HEK293T (cell line): ENCODE data around the gene SLC36A3.

ENCODE experiments used
- CTCF ChIA-PET: fragments of 350-600 bp; formaldehyde crosslinking; extraction: SDS; loops from one replicate; lab custom pipeline; 2021; ENCODE audit warnings: antibody characterized with exemption, inconsistent platforms; lab: Yijun Ruan, JAX
- POLR2A ChIA-PET: fragments of 350-600 bp; formaldehyde crosslinking; extraction: SDS; loops from one replicate; lab custom pipeline; 2020; ENCODE audit warnings: antibody characterized with exemption, inconsistent platforms; lab: Yijun Ruan, JAX
- DNase-seq: peaks from one replicate; pipeline ENCODE4 v3.0.0; 2012; ENCODE audit warnings: mixed read lengths; ENCODE audit errors: extremely low spot score
- ARNT ChIP-seq: fragments of 450-650 bp; IDR thresholded peaks from 2 replicates; pipeline ENCODE4 v1.6.1; 2017; ENCODE audit warnings: mild to moderate bottlenecking
- BHLHE40 ChIP-seq: fragments of 450-650 bp; IDR thresholded peaks from 2 replicates; pipeline ENCODE4 v1.6.1; 2016; ENCODE audit warnings: mild to moderate bottlenecking, moderate library complexity, borderline replicate concordance
- CTBP1 ChIP-seq: fragments of 450-650 bp; IDR thresholded peaks from 2 replicates; pipeline ENCODE4 v1.6.1; 2016; ENCODE audit warnings: borderline replicate concordance
- ELF4 ChIP-seq: fragments of 450-650 bp; IDR thresholded peaks from 2 replicates; pipeline ENCODE4 v1.6.1; 2017; ENCODE audit warnings: antibody characterized with exemption
- FOXA1 ChIP-seq: fragments of 450-650 bp; IDR thresholded peaks from 2 replicates; pipeline ENCODE4 v1.6.1; 2016; ENCODE audit warnings: mild to moderate bottlenecking
- FOXK2 ChIP-seq: fragments of 450-650 bp; IDR thresholded peaks from 2 replicates; pipeline ENCODE4 v1.6.1; 2016; ENCODE audit warnings: mild to moderate bottlenecking
- FOXM1 ChIP-seq: fragments of 450-650 bp; IDR thresholded peaks from 2 replicates; pipeline ENCODE4 v1.6.1; 2017; ENCODE audit warnings: mild to moderate bottlenecking, borderline replicate concordance
- HDGF ChIP-seq: fragments of 450-650 bp; IDR thresholded peaks from 2 replicates; pipeline ENCODE4 v1.6.1; 2017; ENCODE audit warnings: antibody characterized with exemption, borderline replicate concordance
- L3MBTL2 ChIP-seq: fragments of 450-650 bp; conservative IDR thresholded peaks from 2 replicates; pipeline ENCODE4 v1.6.1; 2016; ENCODE audit warnings: mild to moderate bottlenecking
- LEF1 ChIP-seq: fragments of 450-650 bp; IDR thresholded peaks from 2 replicates; pipeline ENCODE4 v1.6.1; 2017; ENCODE audit warnings: mild to moderate bottlenecking, borderline replicate concordance
- NFRKB ChIP-seq: fragments of 450-650 bp; IDR thresholded peaks from 2 replicates; pipeline ENCODE4 v1.6.1; 2016; ENCODE audit warnings: mild to moderate bottlenecking, moderate library complexity
- SP1 ChIP-seq: fragments of 450-650 bp; IDR thresholded peaks from 2 replicates; pipeline ENCODE4 v1.6.1; 2017
- SUZ12 ChIP-seq: fragments of 450-650 bp; IDR thresholded peaks from 2 replicates; pipeline ENCODE4 v1.6.1; 2016; ENCODE audit warnings: mild to moderate bottlenecking
- TARDBP ChIP-seq: fragments of 450-650 bp; IDR thresholded peaks from 2 replicates; pipeline ENCODE4 v1.6.1; 2016
- ZNF384 ChIP-seq: fragments of 450-650 bp; IDR thresholded peaks from 2 replicates; pipeline ENCODE4 v1.6.1; 2016
- TF ChIP-seq, protein P1 (sequence below): fragments of 450-650 bp; IDR thresholded peaks from 2 replicates; pipeline ENCODE4 v1.6.1; 2016

SLC36A3 gene

DNA sequence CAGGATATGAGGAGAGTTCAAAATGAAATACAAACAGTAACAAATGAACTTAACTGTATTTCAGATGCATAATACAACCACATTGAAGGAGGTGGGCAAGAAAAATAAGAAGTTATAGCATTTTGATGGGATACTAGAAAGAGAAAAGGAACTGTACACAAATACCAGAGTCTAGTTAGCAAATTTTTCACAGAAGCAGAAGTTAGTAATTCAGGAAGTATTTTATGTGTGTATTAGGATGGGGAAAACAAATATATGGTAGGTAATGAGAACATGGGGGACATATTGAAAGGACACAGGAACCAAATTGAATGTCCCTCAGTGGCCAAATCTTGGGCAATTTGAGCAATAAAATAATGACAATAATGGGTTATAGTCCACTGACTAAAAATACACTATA is 32.2 kb downstream of the SLC36A3 start:
- DNase-seq = no peak
- POLR2A ChIA-PET = no interaction called here
- CTCF ChIA-PET = no interaction called here
- TF ChIP-seq, protein P1, sequence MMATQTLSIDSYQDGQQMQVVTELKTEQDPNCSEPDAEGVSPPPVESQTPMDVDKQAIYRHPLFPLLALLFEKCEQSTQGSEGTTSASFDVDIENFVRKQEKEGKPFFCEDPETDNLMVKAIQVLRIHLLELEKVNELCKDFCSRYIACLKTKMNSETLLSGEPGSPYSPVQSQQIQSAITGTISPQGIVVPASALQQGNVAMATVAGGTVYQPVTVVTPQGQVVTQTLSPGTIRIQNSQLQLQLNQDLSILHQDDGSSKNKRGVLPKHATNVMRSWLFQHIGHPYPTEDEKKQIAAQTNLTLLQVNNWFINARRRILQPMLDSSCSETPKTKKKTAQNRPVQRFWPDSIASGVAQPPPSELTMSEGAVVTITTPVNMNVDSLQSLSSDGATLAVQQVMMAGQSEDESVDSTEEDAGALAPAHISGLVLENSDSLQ = no peak

GRCh38 chr5:151270599-151270998 is 33.0 kb downstream of the SLC36A3 start:
- ChIA-PET CTCF (no interaction called here), POLR2A (no interaction called here)
- DNase-seq = no peak
- TF ChIP-seq FOXM1 (no peak), ZNF384 (no peak), LEF1 (no peak), NFRKB (no peak), ARNT (no peak), SUZ12 (no peak), FOXA1 (no peak), FOXK2 (no peak), HDGF (no peak), BHLHE40 (no peak), CTBP1 (no peak), ELF4 (no peak), TARDBP (no peak), SP1 (no peak), L3MBTL2 (no peak)
- TF ChIP-seq, protein P1 = no peak

GRCh38 chr5:151267491-151268260 is 35.9 kb downstream of the SLC36A3 start:
- TF ChIP-seq SUZ12 (no peak), L3MBTL2 (no peak), BHLHE40 (no peak), CTBP1 (no peak), HDGF (no peak), ARNT (no peak), FOXK2 (no peak), TARDBP (no peak), FOXM1 (no peak), LEF1 (no peak), NFRKB (no peak), ELF4 (no peak), FOXA1 (no peak), ZNF384 (no peak)
- TF ChIP-seq, protein P1 = no peak
- CTCF ChIA-PET = no interaction called here
- POLR2A ChIA-PET = no interaction called here
- no peak for DNase-seq

- TF ChIP-seq SP1 = no peak
- TF ChIP-seq SUZ12 = no peak
- TF ChIP-seq ARNT = no peak
- TF ChIP-seq FOXK2 = no peak
- no peak for TF ChIP-seq BHLHE40
- TF ChIP-seq ZNF384 = no peak
- TF ChIP-seq L3MBTL2 = no peak
- TF ChIP-seq ELF4 = no peak
- no peak for TF ChIP-seq NFRKB
- TF ChIP-seq LEF1 = no peak
- POLR2A ChIA-PET = interaction anchor here (1.4 kb wide), 1 partner anchor 12 kb away, joined by 6 read pairs; the partner anchor contains the start of gene GM2A
- no peak for DNase-seq
- CTCF ChIA-PET = interaction anchor here (1.1 kb wide), 1 partner anchor 52 kb away, joined by 3 read pairs; no protein-coding TSS in a partner anchor
These were observed 39.5 kb downstream of the SLC36A3 start for GRCh38 chr5:151264113-151264512.

DNA sequence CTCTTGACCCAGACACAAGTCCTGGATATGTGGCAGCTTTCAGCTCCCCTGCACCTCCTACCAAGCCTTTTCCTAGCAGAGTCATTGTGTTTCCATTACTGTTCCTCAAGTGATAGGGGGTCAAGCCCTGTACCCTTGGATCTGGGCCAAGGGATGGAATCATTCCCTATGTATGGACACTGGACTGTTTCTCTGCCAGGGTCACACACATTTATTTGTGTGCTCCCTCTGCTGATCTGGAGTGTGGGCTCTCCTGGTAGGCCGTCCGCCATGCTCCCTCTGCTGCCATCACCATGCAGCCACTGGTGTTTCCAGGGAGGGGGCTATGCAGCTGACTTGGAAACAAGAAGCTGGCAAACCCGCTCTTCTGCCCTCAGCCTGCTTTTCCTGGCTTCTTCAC is 41.0 kb downstream of the SLC36A3 start:
- ChIA-PET POLR2A (interaction anchor here (0.7 kb wide), 1 partner anchor 10 kb away, joined by 3 read pairs; the partner anchor contains the start of gene GM2A), CTCF (no interaction called here)
- no peak for TF ChIP-seq TARDBP
- no peak for TF ChIP-seq FOXA1
- TF ChIP-seq ELF4 = no peak
- no peak for TF ChIP-seq ZNF384
- TF ChIP-seq FOXK2 = no peak
- TF ChIP-seq CTBP1 = no peak
- no peak for TF ChIP-seq SP1
- TF ChIP-seq BHLHE40 = no peak
- TF ChIP-seq L3MBTL2 = no peak
- DNase-seq = no peak

GRCh38 chr5:151259931-151260330 is 43.6 kb downstream of the SLC36A3 start:
- ChIA-PET POLR2A (no interaction called here), CTCF (no interaction called here)
- no peak for DNase-seq
- TF ChIP-seq SUZ12 (no peak), L3MBTL2 (no peak), CTBP1 (no peak), FOXM1 (no peak), LEF1 (no peak), BHLHE40 (no peak), HDGF (no peak), NFRKB (no peak), FOXK2 (no peak), ELF4 (no peak), SP1 (no peak), FOXA1 (no peak), ZNF384 (no peak)
- TF ChIP-seq, protein P1 = no peak
